MM.1S (cell line): ENCODE data around the gene LRRC49.

Experiments
- CTCF ChIP-seq: fragments of 300-600 bp; sonication (generic); IDR thresholded peaks from 2 replicates; pipeline ENCODE4 v1.5.1; 2016; ENCODE audit warnings: antibody characterized with exemption, low read length, mixed read lengths
- EZH2phosphoT487 ChIP-seq: fragments of 300-600 bp; sonication (generic); IDR thresholded peaks from 2 replicates; pipeline ENCODE4 v1.6.1; 2018; ENCODE audit warnings: antibody characterized with exemption, low read length

DNA sequence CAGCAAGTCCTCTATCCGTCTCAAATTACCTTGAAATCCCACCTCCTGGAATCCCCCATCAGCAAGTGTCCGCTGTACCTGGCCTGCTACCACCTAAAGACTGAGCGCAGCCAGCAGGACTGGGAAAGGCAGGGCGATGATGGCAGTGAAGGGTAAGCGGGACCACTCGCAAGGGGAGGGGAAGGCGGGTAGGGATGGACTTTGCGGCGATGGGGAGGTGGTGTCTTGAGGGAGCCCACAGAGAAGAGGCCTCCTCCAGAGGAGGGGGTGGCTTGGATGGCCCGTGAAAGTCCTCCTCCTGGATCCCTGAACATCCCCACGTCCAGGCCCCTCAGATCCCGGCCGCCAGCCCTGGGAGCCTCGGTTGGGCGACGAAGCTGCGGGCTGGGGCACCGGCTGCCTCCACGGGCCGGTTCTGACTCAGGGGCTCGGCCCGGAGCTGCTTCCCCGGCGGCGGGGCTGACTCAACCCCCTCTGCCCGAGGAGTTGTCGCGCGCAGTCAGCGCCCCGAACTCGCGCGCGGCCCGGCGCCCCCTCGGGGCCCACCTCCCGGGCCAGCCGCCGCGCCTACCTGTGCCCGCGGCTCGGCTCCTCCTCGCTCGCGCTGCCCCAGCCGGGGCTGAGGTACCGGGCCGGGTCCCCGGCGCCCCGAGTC is 39.2 kb upstream of the LRRC49 start:
- TF ChIP-seq CTCF (no peak), EZH2phosphoT487 (no peak)
